Natural killer cell (primary cell): Measurements from ENCODE around the gene ATP6V0E1. TPM values are rescaled to one million over a fixed set of nuclear protein-coding genes. Genes with fewer than 3 reads are reported as not detected.
A peak's percentile ranks its signal among the peaks of the same experiment; 100 is the strongest.

Experiments
- ATAC-seq, 3 donors: fragments of 150-1000 bp in 2 of 3; fragments of 200-7000 bp in 1 of 3; cut with Tn5 transposase; 1 replicate in 1 of 3; 2 replicates in 2 of 3; pipeline ENCODE4 v1.10.0; 2021; ENCODE audit warnings: mild to moderate bottlenecking in 2 of 3, moderate library complexity in 2 of 3
- DNase-seq, 2 donors: peaks; one replicate each; pipeline versions ENCODE4 v3.0.0 to v3.0.0-alpha.2; 2013 to 2021; ENCODE audit warnings: mixed read lengths in 1 of 2
- H3K27ac ChIP-seq: one replicate; pipeline ENCODE4 v1.5.1; 2013; ENCODE audit warnings: mild to moderate bottlenecking, low read length
- H3K27me3 ChIP-seq: one replicate; pipeline ENCODE4 v1.6.1; 2013; ENCODE audit warnings: low read length; ENCODE audit not compliant: control insufficient read depth, insufficient read depth
- H3K36me3 ChIP-seq: one replicate; pipeline ENCODE4 v1.6.1; 2013; ENCODE audit warnings: low read length; ENCODE audit not compliant: control insufficient read depth, insufficient read depth
- H3K4me1 ChIP-seq: one replicate; pipeline ENCODE4 v1.6.1; 2013; ENCODE audit warnings: low read length; ENCODE audit not compliant: control insufficient read depth, insufficient read depth
- H3K4me3 ChIP-seq: one replicate; pipeline ENCODE4 v1.5.1; 2013; ENCODE audit warnings: low read length
- H3K9me3 ChIP-seq: one replicate; pipeline ENCODE4 v1.6.1; 2013; ENCODE audit warnings: low read length; ENCODE audit not compliant: control insufficient read depth, insufficient read depth
- H3K27ac Mint-ChIP-seq, 2 donors: one replicate each; pipeline ENCODE4 v1.8.0; 2022; ENCODE audit warnings: mild to moderate bottlenecking in 2 of 2, mixed read lengths in 2 of 2, moderate library complexity in 1 of 2
- H3K27me3 Mint-ChIP-seq, 2 donors: one replicate each; pipeline ENCODE4 v1.8.0; 2022; ENCODE audit warnings: low read depth in 2 of 2, mixed read lengths in 2 of 2
- H3K36me3 Mint-ChIP-seq: one replicate; pipeline ENCODE4 v1.8.0; 2022; ENCODE audit warnings: mixed read lengths
- H3K4me1 Mint-ChIP-seq, 2 donors: one replicate each; pipeline ENCODE4 v1.8.0; 2022; ENCODE audit warnings: mixed read lengths in 2 of 2
- H3K4me3 Mint-ChIP-seq: one replicate; pipeline ENCODE4 v1.8.0; 2022; ENCODE audit warnings: mild to moderate bottlenecking, moderate library complexity, mixed read lengths
- H3K9me3 Mint-ChIP-seq, 2 donors: one replicate each; pipeline ENCODE4 v1.8.0; 2022; ENCODE audit warnings: mixed read lengths in 2 of 2
- WGBS: methylation state at CpG from one replicate; pipeline ENCODE4 v1.1.7; 2013; ENCODE audit warnings: missing lambda C conversion rate; ENCODE audit not compliant: insufficient coverage; 5-methylcytosine and 5-hydroxymethylcytosine counted together
- intact Hi-C: fragments of 100-400 bp; cut with micrococcal nuclease; formaldehyde crosslinking; loops from one replicate; pipeline ENCODE4 v1.14.2; 2022
- total RNA-seq, 4 donors: library from RNA; stranded (reverse); fragments of 120-200 nt in 1 of 4; gene quantifications; one replicate each; pipeline versions ENCODE4 v1.2.3 to v1.2.4, GENCODE V29; 2013 to 2022
- TF ChIP-seq, protein P1 (sequence below): fragments of 200-600 bp; IDR thresholded peaks from one replicate; pipeline ENCODE4 v1.8.0; 2022; ENCODE audit warnings: antibody characterized with exemption

ATP6V0E1 gene
- total RNA-seq, 3 donors from 2014 or later (not counting 1 experiment from before 2014, with no cell fraction given): 101 to 141 (median 103) TPM

DNA sequence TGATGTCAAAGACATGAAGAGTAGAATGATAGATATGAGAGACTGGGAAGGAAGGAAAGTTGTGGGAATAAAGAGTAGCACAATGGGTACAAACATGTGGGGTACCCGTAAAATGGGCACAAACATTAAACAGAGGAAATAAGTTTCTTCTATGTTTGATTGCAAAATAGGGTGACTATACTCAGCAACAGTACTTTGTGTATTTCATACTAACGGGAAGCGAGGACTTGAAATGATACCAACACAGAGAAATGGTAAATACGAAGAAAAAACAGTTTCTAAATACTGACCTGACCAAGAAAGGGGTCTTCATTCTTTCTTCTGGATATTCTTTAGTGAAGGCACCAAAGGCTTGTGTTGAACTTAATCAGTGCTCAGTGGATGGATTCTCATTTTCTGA, 31.1 kb downstream of the ATP6V0E1 start:
- H3K27me3 Mint-ChIP-seq: no peaks in the 10 kb centered on the region
- no peak for DNase-seq
- H3K27ac ChIP-seq: no peak overlapping the region
- no peaks in the 10 kb centered on the region for H3K36me3 ChIP-seq
- H3K9me3 Mint-ChIP-seq: no peaks in the 10 kb centered on the region
- H3K27ac Mint-ChIP-seq: no peak overlapping the region
- peaks cover 49 to 61% of the 10 kb centered on the region in 2 donors for H3K4me1 Mint-ChIP-seq
- no peaks in the 10 kb centered on the region for H3K9me3 ChIP-seq
- H3K4me3 Mint-ChIP-seq: no peak overlapping the region
- H3K27me3 ChIP-seq: no peaks in the 10 kb centered on the region
- intact Hi-C loops: no loop called here
- WGBS: 100% methylated on average over 4 of the region's 4 CpGs
- no peaks in the 10 kb centered on the region for H3K36me3 Mint-ChIP-seq
- TF ChIP-seq, protein P1, sequence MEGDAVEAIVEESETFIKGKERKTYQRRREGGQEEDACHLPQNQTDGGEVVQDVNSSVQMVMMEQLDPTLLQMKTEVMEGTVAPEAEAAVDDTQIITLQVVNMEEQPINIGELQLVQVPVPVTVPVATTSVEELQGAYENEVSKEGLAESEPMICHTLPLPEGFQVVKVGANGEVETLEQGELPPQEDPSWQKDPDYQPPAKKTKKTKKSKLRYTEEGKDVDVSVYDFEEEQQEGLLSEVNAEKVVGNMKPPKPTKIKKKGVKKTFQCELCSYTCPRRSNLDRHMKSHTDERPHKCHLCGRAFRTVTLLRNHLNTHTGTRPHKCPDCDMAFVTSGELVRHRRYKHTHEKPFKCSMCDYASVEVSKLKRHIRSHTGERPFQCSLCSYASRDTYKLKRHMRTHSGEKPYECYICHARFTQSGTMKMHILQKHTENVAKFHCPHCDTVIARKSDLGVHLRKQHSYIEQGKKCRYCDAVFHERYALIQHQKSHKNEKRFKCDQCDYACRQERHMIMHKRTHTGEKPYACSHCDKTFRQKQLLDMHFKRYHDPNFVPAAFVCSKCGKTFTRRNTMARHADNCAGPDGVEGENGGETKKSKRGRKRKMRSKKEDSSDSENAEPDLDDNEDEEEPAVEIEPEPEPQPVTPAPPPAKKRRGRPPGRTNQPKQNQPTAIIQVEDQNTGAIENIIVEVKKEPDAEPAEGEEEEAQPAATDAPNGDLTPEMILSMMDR: no peak
- H3K4me3 ChIP-seq: no peak overlapping the region
- no peak for ATAC-seq
- peaks cover 7% of the 10 kb centered on the region for H3K4me1 ChIP-seq

DNA sequence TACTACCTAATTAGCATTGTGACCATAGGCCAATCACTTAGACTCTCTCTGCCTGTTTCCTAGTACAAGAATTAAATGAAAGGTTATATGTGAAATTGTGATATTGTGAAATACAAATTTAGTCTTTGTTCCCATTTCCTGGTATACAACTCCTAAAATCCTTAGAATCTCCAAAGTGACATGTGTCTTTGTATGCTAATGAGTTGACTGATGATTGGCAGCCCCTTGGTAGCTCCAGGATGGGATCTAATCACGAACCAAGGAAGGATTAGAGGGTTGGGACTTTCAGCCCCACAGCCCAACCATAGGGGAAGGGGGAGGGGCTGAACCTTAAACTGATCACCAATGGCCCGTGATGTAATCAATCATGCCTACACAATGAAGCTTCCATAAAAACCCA, 31.6 kb downstream of the ATP6V0E1 start:
- peaks cover 7% of the 10 kb centered on the region for H3K4me1 ChIP-seq
- no peak for DNase-seq
- H3K27ac ChIP-seq: no peak overlapping the region
- Mint-ChIP-seq H3K4me3 (no peak overlapping the region), H3K27me3 (no peaks in the 10 kb centered on the region), H3K9me3 (no peaks in the 10 kb centered on the region), H3K36me3 (no peaks in the 10 kb centered on the region), H3K27ac (no peak overlapping the region), H3K4me1 (peaks cover 50 to 61% of the 10 kb centered on the region in 2 donors)
- no peak overlapping the region for H3K4me3 ChIP-seq
- no peaks in the 10 kb centered on the region for H3K27me3 ChIP-seq
- no CpG with 5 or more reads among the region's 2 CpGs for WGBS
- ATAC-seq: no peak
- no peaks in the 10 kb centered on the region for H3K9me3 ChIP-seq
- intact Hi-C loops: no loop called here
- H3K36me3 ChIP-seq: peaks cover 3% of the 10 kb centered on the region
- TF ChIP-seq, protein P1: no peak

DNA sequence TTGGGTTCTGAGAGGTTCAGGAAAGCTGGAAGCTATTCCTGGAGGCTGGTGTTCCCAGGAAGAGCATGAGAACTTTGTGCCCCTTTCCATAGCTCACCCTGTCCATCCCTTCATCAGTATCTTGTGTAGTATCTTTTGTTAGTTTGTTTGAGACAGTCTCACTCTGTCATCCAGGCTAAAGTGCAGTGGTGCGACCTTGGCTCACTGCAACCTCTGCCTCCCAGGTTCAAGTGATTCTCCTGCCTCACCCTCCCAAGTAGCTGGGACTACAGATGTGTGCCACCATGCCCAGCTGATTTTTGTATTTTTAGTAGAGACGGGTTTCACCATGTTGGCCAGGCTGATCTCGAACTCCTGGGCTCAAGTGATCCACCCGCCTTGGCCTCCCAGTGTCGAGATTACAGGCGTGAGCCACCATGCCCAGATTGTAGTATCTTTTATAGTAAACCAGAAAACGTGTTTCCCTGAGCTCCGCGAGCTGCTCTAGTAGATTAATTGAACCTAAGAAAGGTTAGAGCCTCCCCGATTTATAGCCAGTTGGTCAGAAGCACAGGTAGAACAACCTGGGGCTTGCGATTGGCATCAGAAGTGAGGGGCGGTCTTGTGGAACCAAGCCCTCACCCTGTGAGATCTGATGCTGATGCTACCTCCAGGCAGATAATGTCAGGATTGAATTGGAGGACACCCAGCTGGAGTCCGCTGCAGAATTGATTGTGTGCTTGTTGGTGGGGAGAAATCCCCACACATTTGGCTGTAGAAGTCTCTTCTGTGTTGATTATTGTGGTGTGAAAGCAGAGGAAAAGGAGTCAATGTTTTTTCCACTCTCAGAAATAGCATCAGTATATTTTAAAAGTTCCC, 32.3 kb downstream of the ATP6V0E1 start:
- TF ChIP-seq, protein P1: no peak
- Histone ChIP-seq H3K27me3 (no peaks in the 10 kb centered on the region), H3K9me3 (no peaks in the 10 kb centered on the region), H3K36me3 (peaks cover 9% of the 10 kb centered on the region), H3K4me3 (no peak overlapping the region), H3K27ac (no peak overlapping the region), H3K4me1 (peaks cover 3% of the 10 kb centered on the region)
- Mint-ChIP-seq H3K4me1 (peaks cover 50 to 56% of the 10 kb centered on the region in 2 donors), H3K27ac (peak overlapping the region; percentile 28 to 53), H3K36me3 (no peaks in the 10 kb centered on the region), H3K4me3 (no peak overlapping the region), H3K27me3 (no peaks in the 10 kb centered on the region), H3K9me3 (no peaks in the 10 kb centered on the region)
- 96% methylated on average over 13 of the region's 13 CpGs for WGBS
- DNase-seq: no peak
- ATAC-seq: no peak
- intact Hi-C loops: no loop called here
